GM19240 (cell line): ENCODE data around the gene MYOG.
A peak's percentile ranks its signal among the peaks of the same experiment; 100 is the strongest.

Source experiments
- DNase-seq: peaks from one replicate; pipeline ENCODE4 v3.0.0; 2011; ENCODE audit warnings: low spot score; ENCODE audit not compliant: insufficient read length

The MYOG gene

GRCh38 chr1:203117611-203118575, 32.1 kb upstream of the MYOG start:
- peak; percentile 39 for DNase-seq

DNA sequence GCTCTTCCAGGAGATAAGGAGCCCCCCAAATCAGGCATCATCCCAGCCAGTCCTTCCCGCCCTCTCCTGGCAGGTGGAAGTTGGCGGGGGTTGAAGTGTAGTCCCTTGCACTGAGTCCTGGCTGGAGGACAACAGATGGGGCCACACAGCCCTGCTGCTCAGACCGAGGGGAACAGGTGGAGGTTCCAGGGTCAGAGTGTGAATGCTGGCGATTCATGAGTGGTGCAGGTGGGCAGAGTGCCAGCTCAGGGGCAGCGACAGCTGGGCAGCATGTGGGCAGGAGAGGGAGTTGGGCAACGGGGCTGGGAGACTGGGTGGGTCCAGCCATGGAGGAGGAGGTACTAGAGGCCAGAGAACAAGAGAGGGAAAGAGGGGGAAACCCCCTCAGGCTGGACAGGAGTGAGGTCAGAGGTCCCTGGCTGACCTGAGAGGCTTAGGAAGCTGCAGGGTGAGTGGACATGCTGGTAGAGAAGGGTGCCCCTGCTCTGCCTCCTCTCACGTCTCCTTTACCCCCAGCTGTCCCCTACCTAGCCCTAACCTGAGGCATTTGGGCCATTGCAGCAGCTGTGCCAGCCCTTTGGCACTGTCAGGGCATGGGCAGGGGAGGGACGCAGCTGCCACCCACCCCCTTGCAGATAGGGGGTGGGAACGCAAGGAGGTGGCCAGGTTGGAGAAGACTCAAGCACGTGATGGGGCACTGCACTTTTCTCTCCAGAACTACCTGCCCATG, 30.4 kb upstream of the MYOG start:
- DNase-seq: no peak

DNA sequence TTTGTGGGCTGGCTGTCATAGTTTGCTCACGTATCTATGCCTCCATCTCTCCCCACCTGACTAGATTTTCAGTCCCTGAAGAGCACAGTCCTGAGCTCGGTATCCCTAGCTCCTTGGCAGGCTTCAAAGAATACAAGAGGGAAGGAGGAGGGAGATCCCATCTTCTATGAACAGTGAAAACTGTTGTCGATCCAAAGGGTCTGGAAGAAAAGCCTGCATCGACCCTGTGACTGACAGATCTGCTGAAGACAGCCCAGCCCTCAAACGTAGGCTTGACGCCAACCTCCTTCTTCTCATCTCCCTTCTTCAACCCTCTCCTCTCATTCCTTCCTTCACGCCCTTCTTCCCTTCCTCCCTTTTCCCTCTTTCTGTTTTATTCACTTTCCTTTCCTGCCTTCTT, 28.4 kb upstream of the MYOG start:
- DNase-seq: no peak

- DNase-seq: no peak
These were observed 27.5 kb upstream of the MYOG start for GRCh38 chr1:203113308-203113707.

- no peak for DNase-seq
These were observed 26.7 kb upstream of the MYOG start for GRCh38 chr1:203112475-203112874.

GRCh38 chr1:203104789-203105390, 19.1 kb upstream of the MYOG start:
- DNase-seq: no peak

DNA sequence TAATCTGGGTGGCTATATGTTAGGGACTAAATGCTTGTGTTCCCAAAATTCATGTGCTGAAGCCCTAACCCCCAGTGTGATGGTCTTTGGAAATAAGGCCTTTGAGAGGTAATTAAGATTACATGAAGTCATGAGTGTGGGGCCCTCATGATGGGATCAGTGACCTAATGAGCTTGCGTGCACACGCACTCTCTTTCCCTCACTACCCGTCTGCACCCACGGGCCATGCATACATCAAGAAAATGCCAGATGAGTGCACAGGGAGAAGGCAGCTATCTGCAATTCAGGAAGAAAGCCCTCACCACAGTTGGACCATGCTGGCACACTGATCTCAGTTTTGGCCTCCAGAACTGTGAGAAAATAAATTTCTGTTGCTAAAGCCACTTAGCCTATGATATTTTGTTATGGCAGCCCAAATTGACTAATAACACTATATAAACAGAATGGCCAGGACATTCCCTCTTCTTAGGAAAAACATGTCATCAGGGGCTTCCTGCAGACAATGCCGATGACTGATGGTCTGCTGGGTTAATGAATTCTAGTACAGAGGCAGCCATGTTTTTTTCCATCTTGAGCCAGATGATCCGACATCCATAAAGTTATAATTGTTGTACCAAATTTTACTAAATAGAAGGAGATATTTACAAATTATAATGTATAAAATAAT, 18.1 kb upstream of the MYOG start:
- DNase-seq: no peak

- DNase-seq: no peak
These were observed 17.4 kb upstream of the MYOG start for GRCh38 chr1:203103216-203103615.

GRCh38 chr1:203101813-203102634, 16.2 kb upstream of the MYOG start:
- DNase-seq: no peak

- no peak for DNase-seq
These were observed 14.7 kb upstream of the MYOG start for GRCh38 chr1:203100516-203100869.

- DNase-seq: no peak
These were observed 14.1 kb upstream of the MYOG start for GRCh38 chr1:203099805-203100515.

DNA sequence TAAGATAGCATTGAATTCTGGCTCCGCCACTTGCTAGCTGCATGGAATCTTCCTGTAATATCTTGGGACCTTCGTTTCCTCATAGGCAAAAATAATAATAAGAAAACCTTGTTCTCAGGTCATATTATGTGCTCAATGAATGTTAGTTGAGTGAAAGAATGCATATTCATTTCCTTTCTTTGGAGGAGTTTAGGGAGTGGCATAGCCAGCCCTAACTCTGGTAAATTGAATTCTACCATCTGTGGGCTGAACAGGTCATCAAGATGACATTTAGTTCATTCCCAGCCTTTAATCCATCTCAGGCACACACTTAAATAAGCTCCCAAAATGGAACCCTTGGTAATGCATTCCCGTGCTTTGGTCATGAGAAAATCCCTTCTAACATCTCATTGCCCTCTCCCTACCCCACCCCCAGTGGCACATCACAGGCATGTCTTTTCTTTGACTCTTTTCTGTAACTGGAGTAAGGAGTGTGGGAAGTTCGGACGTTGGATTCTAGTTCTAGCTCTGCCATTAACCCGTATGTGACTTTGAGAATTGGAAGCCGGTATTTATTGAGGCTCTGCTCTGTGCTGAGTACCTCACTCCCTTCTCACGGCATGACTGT, 13.2 kb upstream of the MYOG start:
- no peak for DNase-seq

- no peak for DNase-seq
These were observed 12.6 kb upstream of the MYOG start for GRCh38 chr1:203098445-203098844.

- DNase-seq: no peak
These were observed 11.2 kb upstream of the MYOG start for GRCh38 chr1:203097001-203097400.

DNA sequence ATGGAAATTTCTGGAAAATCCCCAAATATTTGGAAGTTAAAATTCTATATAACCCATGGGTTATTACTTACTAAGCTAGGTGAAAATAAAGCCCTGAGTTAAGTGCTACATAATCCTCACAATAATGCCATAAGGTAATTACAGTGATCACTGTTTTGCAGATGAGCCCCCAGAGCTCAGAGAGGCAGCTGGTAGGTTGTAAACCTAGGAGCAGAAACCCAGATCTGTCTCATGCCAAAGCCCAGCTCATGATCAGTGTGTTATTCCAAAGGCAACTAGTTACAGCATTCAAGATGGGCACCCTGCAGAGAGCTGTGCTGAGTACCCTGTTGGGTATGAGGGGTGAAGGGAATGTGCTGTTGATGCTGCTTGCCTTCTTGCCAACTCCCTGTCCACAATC, 10.8 kb upstream of the MYOG start:
- DNase-seq: no peak

GRCh38 chr1:203095061-203095690, 9.4 kb upstream of the MYOG start:
- no peak for DNase-seq

DNA sequence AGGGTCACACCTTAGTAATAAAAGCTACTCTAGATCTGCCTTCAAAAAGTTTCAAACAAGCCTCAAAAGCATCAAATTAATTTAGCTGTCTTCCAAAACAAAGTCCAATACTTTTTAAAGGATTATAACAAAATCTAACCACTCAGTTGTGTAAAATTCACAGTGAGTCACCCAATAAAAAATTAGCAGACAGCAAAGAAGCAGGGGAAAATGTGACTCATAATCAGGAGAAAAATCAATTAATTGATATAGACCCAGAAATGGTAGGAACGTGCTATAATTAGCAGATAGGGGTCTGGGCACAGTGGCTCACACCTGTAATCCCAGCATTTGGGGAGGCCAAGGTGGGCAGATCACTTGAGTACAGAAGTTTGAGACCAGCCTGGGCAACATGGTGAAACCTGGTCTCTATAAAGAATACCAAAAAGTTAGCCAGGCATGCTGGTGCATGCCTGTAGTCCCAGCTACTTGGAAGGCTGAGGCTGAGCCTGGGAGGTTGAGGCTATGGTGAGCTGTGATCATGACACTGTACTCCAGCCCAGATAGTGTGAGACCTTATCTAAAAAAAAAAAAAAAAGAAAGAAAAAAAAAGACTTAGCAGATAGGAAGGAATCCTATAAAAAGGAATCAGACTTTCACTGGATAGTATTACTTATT, 8.1 kb upstream of the MYOG start:
- DNase-seq: no peak

- no peak for DNase-seq
These were observed 6.0 kb upstream of the MYOG start for GRCh38 chr1:203091761-203092330.

DNA sequence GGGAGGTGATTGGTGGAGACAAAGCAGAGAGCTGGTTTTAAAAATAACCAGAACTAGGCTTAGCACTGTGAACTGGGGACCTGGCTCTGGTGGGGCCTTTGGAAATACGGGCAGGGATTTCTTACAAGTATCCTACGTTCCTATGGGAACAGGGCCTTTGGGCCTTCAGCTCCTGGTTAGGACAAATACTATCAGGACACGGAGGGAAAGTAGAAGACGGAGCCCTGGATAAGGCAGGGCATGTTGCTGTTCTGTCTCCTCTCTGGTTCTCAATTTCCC, 5.3 kb upstream of the MYOG start:
- no peak for DNase-seq
